ENCODE results near the gene TFF3. TPM values are rescaled to one million over a fixed set of nuclear protein-coding genes. Genes with fewer than 3 reads are reported as not detected.

The TFF3 gene
- total and polyA plus RNA-seq, 2 experiments from 2014 or later, result 1.2 to 3.3 TPM

- H3K27ac Mint-ChIP-seq, result peak overlapping the region; percentile 85; the same call in 1 of the 2 replicates
- H2AFZ ChIP-seq, result no peak overlapping the region
- no peaks in the 10 kb centered on the region for H3K36me3 ChIP-seq (ENCODE audit: insufficient read depth)
- no peak for DNase-seq (ENCODE audit: low spot score)
- no peak overlapping the region for H3K4me3 Mint-ChIP-seq
- H3K4me1 Mint-ChIP-seq, result peaks cover 32% of the 10 kb centered on the region; the same call in 2 of the 3 replicates
- no peak for TF ChIP-seq JUNB (IDR thresholded peaks at IDR 0.05; ENCODE audit: unreplicated experiment)
- TF ChIP-seq ETS1 (IDR thresholded peaks at IDR 0.05), result no peak
- no peak for TF ChIP-seq EZH2phosphoT487 (IDR thresholded peaks at IDR 0.05; ENCODE audit: unreplicated experiment)
- peak overlapping the region; percentile 84 for H3K27ac ChIP-seq (ENCODE audit: low read depth)
- ATAC-seq, result no peak
- H4K20me1 ChIP-seq (replicated peaks; ENCODE audit: insufficient read depth), result no peaks in the 10 kb centered on the region
- H3F3A ChIP-seq (replicated peaks; ENCODE audit: low read depth), result no peaks in the 10 kb centered on the region; the same call in 1 of the 2 replicates
- no peaks in the 10 kb centered on the region; the same call in 2 of the 3 replicates for H3K36me3 Mint-ChIP-seq (ENCODE audit: low read depth)
- H3K9me3 Mint-ChIP-seq, result peaks cover 5% of the 10 kb centered on the region; the same call in 2 of the 3 replicates
- peaks cover 14% of the 10 kb centered on the region; the same call in 1 of the 2 replicates for H3K4me1 ChIP-seq (ENCODE audit: insufficient read depth)
- no peaks in the 10 kb centered on the region for H3K9me2 ChIP-seq (ENCODE audit: insufficient read depth)
- H3K27me3 Mint-ChIP-seq (ENCODE audit: insufficient read depth, low read depth, poor library complexity), result peaks cover 14% of the 10 kb centered on the region
- H3K79me2 ChIP-seq (replicated peaks; ENCODE audit: insufficient read depth), result no peaks in the 10 kb centered on the region
- peak overlapping the region; percentile 42; the same call in 1 of the 2 replicates for H3K4me2 ChIP-seq
- no peaks in the 10 kb centered on the region for H3K27me3 ChIP-seq (ENCODE audit: insufficient read depth)
- H3K4me3 ChIP-seq, result no peak overlapping the region; the same call in 1 of the 2 replicates
Observed at GRCh38 chr21:42337276-42337675, 22.1 kb upstream of the TFF3 start.

DNA sequence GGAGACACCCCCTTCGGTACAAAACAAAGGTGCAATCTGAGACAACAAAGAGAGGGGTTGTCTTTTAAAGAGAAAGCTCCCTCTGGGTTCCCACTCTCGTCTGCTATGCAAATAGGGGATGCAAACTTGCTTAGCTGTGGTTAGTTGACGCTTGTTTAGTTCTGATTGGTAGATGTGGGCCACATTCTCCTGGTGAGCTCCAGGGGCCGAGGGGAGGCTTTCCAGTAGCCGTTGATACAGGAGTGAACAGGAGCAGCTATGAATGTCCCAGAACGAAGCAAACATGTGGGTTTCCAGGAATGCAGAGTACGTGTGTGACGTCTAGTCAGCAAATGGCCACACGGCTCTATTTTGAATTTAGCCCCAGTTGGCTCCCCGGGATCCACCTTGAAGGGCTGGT, 20.8 kb upstream of the TFF3 start:
- Histone ChIP-seq H3K27me3 (ENCODE audit: insufficient read depth) (no peaks in the 10 kb centered on the region), H3K4me3 (peak overlapping the region; percentile 3; the same call in 1 of the 2 replicates), H3F3A (replicated peaks; ENCODE audit: low read depth) (no peaks in the 10 kb centered on the region; the same call in 1 of the 2 replicates), H2AFZ (no peak overlapping the region), H3K9me2 (ENCODE audit: insufficient read depth) (no peaks in the 10 kb centered on the region), H3K4me1 (ENCODE audit: insufficient read depth) (peaks cover 14% of the 10 kb centered on the region; the same call in 1 of the 2 replicates), H3K79me2 (replicated peaks; ENCODE audit: insufficient read depth) (no peaks in the 10 kb centered on the region), H3K36me3 (ENCODE audit: insufficient read depth) (no peaks in the 10 kb centered on the region), H3K27ac (ENCODE audit: low read depth) (peak overlapping the region; percentile 84), H4K20me1 (replicated peaks; ENCODE audit: insufficient read depth) (no peaks in the 10 kb centered on the region), H3K4me2 (peak overlapping the region; percentile 42)
- Mint-ChIP-seq H3K4me1 (peaks cover 34% of the 10 kb centered on the region; the same call in 2 of the 3 replicates), H3K4me3 (peak overlapping the region; percentile 47; the same call in 2 of the 3 replicates), H3K27me3 (ENCODE audit: insufficient read depth, low read depth, poor library complexity) (peaks cover 14% of the 10 kb centered on the region), H3K9me3 (peaks cover 17% of the 10 kb centered on the region), H3K36me3 (ENCODE audit: low read depth) (peaks cover 10% of the 10 kb centered on the region), H3K27ac (peak overlapping the region; percentile 95)
- ATAC-seq (peak; percentile 90), DNase-seq (ENCODE audit: low spot score) (peak; percentile 94)
- peak; percentile 62 for TF ChIP-seq POLR2AphosphoS5 (IDR thresholded peaks at IDR 0.05; ENCODE audit: low read depth)
- TF ChIP-seq ZNF114 (CRISPR knock-in tag; IDR thresholded peaks at IDR 0.05), result no peak
- TF ChIP-seq, protein P1, sequence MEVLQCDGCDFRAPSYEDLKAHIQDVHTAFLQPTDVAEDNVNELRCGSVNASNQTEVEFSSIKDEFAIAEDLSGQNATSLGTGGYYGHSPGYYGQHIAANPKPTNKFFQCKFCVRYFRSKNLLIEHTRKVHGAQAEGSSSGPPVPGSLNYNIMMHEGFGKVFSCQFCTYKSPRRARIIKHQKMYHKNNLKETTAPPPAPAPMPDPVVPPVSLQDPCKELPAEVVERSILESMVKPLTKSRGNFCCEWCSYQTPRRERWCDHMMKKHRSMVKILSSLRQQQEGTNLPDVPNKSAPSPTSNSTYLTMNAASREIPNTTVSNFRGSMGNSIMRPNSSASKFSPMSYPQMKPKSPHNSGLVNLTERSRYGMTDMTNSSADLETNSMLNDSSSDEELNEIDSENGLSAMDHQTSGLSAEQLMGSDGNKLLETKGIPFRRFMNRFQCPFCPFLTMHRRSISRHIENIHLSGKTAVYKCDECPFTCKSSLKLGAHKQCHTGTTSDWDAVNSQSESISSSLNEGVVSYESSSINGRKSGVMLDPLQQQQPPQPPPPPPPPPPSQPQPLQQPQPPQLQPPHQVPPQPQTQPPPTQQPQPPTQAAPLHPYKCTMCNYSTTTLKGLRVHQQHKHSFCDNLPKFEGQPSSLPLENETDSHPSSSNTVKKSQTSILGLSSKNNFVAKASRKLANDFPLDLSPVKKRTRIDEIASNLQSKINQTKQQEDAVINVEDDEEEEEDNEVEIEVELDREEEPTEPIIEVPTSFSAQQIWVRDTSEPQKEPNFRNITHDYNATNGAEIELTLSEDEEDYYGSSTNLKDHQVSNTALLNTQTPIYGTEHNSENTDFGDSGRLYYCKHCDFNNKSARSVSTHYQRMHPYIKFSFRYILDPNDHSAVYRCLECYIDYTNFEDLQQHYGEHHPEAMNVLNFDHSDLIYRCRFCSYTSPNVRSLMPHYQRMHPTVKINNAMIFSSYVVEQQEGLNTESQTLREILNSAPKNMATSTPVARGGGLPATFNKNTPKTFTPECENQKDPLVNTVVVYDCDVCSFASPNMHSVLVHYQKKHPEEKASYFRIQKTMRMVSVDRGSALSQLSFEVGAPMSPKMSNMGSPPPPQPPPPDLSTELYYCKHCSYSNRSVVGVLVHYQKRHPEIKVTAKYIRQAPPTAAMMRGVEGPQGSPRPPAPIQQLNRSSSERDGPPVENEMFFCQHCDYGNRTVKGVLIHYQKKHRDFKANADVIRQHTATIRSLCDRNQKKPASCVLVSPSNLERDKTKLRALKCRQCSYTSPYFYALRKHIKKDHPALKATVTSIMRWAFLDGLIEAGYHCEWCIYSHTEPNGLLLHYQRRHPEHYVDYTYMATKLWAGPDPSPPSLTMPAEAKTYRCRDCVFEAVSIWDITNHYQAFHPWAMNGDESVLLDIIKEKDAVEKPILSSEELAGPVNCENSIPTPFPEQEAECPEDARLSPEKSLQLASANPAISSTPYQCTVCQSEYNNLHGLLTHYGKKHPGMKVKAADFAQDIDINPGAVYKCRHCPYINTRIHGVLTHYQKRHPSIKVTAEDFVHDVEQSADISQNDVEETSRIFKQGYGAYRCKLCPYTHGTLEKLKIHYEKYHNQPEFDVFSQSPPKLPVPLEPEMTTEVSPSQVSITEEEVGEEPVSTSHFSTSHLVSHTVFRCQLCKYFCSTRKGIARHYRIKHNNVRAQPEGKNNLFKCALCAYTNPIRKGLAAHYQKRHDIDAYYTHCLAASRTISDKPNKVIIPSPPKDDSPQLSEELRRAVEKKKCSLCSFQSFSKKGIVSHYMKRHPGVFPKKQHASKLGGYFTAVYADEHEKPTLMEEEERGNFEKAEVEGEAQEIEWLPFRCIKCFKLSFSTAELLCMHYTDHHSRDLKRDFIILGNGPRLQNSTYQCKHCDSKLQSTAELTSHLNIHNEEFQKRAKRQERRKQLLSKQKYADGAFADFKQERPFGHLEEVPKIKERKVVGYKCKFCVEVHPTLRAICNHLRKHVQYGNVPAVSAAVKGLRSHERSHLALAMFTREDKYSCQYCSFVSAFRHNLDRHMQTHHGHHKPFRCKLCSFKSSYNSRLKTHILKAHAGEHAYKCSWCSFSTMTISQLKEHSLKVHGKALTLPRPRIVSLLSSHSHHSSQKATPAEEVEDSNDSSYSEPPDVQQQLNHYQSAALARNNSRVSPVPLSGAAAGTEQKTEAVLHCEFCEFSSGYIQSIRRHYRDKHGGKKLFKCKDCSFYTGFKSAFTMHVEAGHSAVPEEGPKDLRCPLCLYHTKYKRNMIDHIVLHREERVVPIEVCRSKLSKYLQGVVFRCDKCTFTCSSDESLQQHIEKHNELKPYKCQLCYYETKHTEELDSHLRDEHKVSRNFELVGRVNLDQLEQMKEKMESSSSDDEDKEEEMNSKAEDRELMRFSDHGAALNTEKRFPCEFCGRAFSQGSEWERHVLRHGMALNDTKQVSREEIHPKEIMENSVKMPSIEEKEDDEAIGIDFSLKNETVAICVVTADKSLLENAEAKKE (CRISPR knock-in tag; IDR thresholded peaks at IDR 0.05), result no peak
- TF ChIP-seq STAT1 (IDR thresholded peaks at IDR 0.05; ENCODE audit: unreplicated experiment), result no peak
- TF ChIP-seq, protein P2, sequence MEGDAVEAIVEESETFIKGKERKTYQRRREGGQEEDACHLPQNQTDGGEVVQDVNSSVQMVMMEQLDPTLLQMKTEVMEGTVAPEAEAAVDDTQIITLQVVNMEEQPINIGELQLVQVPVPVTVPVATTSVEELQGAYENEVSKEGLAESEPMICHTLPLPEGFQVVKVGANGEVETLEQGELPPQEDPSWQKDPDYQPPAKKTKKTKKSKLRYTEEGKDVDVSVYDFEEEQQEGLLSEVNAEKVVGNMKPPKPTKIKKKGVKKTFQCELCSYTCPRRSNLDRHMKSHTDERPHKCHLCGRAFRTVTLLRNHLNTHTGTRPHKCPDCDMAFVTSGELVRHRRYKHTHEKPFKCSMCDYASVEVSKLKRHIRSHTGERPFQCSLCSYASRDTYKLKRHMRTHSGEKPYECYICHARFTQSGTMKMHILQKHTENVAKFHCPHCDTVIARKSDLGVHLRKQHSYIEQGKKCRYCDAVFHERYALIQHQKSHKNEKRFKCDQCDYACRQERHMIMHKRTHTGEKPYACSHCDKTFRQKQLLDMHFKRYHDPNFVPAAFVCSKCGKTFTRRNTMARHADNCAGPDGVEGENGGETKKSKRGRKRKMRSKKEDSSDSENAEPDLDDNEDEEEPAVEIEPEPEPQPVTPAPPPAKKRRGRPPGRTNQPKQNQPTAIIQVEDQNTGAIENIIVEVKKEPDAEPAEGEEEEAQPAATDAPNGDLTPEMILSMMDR (conservative IDR thresholded peaks at IDR 0.05; ENCODE audit: low read depth in 2 of 2), result no peak
- TF ChIP-seq ZNF331 (CRISPR knock-in tag; IDR thresholded peaks at IDR 0.05; ENCODE audit: low read depth), result no peak

All from GM23338 (cell line).